COR-L47 (cell line): ENCODE results near the gene CTNNA3.

Experiments used
- DNase-seq: peaks from one replicate; lab custom pipeline; 2025; lab: John Stamatoyannopoulos, UW

Gene CTNNA3

GRCh38 chr10:66649626-66650025, 1046.4 kb downstream of the CTNNA3 start:
- DNase-seq: no peak

DNA sequence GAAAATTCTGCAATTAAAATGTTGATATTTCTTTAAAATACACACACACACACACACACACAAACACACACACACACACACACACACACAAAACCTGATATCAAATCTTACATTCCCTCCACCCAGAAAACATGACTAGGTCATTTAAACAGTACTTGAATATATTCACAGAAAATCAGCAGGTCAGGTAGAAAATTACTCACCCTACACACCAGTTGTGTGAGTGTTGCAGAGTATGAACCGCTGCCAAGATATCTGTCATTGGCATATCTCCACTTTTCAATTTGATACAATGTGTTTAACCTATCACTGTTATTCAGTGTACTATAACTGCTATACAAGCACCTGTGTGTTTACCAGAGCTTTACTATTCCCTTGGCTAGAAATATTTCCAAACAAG, 1053.8 kb downstream of the CTNNA3 start:
- DNase-seq: no peak

DNA sequence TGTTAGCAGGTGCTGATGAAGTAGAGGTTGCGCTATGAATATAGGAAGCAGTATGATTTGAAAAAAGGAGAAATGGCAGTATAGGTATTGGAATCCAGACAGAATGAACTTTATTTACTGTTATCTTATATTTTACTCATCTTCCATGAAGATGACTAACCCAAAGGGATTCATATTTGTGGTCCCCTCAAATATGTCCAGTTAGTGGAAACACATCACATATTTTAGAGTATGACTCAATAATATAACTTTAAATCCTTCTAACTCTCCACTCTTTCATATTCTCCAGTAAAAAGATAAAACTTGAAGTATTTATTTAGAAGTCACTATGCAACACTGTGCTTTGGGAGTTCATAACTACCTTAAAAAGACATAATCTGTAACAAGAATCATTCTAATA, 1056.6 kb downstream of the CTNNA3 start:
- DNase-seq: no peak

GRCh38 chr10:66637273-66638036, 1058.5 kb downstream of the CTNNA3 start:
- no peak for DNase-seq

DNA sequence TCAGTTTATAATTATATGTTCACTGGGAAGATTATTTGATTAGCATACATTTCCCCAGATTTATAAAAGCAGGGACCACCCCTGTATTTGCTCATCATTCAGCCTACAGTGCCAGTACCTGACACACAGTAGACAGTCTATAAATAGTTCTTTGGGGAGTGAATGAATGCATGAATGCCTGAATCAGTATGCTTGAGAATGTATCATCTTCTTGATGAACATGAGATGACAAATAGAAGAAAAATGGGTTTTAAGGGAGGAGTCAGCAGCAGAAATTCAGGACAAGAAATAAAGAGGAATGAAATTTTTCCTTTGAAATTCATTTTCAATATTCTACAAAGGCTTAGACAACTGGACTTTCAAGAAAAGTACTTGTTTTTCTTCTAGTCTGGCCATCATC, 1066.0 kb downstream of the CTNNA3 start:
- no peak for DNase-seq

- no peak for DNase-seq
These were observed 1068.8 kb downstream of the CTNNA3 start for GRCh38 chr10:66627156-66627555.

- peak; percentile 2 for DNase-seq
These were observed 1070.0 kb downstream of the CTNNA3 start for GRCh38 chr10:66625709-66626590.

DNA sequence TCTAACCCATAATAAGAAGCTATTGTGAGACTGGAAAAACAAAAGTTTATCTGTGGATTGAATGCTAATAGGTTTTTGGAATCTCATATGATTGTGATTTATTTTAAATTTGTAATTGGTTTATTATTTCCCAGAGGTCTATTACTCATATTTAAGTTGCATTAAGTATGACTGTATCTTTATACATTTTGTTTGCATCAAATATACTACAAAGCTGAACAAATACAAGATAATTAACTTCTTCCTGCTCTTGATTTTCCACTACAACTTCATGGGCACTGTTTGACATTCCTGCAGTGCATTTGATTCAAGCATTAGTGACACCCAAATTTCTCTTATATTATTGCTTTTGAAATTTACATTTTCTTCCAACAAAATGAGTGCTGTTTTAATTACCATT, 1073.9 kb downstream of the CTNNA3 start:
- DNase-seq: no peak

DNA sequence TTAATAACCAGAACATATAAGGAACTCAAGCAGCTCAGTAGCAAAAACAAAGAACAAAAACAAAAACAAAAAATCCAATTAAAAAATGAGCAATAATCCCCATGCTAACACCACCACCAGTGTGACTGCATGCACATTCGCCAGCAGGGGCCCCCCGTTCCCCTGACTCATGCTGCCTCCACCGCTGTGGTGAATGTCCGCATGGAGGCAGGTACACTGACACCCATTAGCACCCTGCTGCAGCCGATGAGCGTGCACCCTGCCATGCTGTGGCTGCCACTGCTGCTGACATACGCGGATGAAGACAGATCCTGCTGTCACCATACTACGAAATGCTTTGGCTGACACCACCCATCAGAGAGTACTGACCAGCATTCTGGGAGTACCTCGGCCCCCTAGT, 1091.8 kb downstream of the CTNNA3 start:
- no peak for DNase-seq

DNA sequence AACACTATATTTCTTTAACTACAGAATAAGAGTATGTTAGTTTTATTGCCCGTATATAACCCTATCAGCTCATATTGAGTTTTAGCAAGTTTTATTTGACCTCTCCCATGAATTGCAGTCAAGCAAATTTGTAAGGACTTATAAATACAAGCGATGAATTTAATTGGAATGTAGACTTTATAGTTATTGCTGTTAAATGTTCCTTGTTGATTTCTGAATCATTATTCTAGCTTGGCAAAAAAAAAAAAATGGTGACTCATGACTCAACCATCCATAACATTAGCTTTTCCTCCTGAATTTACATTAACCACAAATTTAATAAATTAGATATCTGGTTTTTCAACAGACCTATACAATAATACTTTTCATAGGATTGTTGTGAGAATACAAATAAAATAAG, 1104.1 kb downstream of the CTNNA3 start:
- DNase-seq: no peak

GRCh38 chr10:66587680-66588050, 1108.3 kb downstream of the CTNNA3 start:
- no peak for DNase-seq

DNA sequence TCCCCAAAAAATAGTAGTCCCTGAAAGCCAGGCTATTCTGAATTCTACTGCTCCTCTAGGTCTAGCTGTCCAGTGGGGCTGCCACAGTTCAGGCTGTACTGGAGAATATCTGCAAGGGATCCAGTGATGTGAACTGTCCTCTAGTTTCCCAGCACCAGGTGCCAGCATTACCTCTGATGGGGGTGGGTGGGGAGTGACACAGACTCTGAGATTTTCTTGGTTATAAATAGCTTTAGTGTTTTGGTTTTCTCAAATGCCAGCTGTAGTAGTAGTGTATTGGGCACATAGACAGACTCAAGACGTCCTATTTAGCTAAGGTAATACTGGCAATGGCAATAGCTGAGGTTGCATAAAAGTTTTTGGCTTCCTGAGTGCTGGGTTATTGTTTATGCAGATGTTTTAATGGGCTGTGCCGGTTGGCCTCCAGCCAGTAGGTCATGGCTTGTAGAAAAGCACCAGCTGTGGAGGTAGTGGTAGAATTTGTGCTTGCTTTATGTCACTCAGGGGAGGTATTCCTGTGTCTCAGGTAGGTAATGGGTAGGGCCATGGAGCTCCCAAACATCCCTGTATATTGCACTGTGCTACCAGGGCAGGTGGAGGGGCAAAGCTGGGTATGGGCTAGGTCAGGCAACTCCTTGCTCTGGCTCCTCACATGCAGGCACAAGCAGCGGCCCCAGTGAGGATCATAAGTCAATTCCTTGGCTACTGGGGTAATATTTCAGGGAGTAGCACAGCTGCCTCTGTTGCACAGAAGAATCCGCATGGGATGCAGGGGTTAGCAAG, 1108.9 kb downstream of the CTNNA3 start:
- DNase-seq: no peak

- no peak for DNase-seq
These were observed 1109.9 kb downstream of the CTNNA3 start for GRCh38 chr10:66586073-66586472.

GRCh38 chr10:66575251-66575855, 1120.6 kb downstream of the CTNNA3 start:
- no peak for DNase-seq

GRCh38 chr10:66572700-66573099, 1123.3 kb downstream of the CTNNA3 start:
- no peak for DNase-seq

- DNase-seq: no peak
These were observed 1130.0 kb downstream of the CTNNA3 start for GRCh38 chr10:66565999-66566398.

DNA sequence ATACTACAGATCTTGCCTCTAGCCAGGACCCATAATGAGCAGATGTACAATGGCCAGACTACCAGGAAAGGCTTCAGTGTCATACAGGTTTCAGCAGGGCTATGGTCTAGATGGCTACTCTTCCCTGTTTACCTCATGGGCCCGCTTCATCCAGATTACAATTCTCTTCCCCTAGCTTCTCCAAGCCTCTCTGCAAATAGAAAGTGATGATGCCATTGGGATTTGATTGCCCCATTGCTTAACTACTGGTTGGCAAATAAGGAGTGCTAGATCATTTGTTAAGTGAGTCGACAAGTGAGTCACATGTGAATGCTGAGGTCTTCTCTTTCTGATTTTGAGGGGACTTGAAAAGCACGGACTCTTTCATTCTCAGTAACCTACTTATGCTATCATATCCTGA, 1131.7 kb downstream of the CTNNA3 start:
- DNase-seq: no peak

GRCh38 chr10:66555061-66555460, 1140.9 kb downstream of the CTNNA3 start:
- DNase-seq: no peak

DNA sequence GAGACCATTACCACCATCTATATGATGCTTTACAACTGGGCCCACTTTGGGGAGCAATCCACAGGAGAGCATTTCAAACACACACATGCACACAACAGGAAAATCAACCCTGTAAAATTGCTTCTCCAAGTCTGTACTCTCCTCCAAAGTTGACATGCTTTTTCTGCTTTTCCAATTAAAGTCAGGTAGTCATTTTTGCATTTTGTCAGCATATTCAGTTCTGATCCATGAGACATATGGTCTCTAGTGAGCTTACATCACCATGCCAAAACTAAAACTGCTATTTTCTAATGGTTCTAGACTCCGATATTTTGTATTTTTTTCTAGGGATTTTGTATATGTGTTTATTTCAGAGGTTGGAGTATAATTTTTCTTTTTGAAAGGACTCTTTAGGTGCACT, 1143.7 kb downstream of the CTNNA3 start:
- DNase-seq: no peak

DNA sequence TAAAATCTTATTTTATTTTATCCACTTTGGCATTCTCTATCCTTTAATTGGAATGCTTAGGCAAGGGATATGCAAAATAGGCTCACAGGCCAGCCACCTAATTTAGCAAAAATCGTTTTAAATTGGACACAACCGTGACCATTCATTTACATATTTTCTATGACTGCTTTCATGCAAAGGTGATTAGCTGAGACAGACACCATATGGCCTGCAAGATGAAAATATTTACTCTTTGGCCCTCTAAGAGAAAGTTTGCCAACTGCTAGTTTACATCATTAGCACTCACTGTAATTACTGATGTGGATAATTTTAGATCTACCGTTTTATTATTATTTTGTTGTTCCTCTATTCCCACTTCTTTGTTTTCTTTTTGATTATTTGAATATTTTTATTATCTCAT, 1145.6 kb downstream of the CTNNA3 start:
- no peak for DNase-seq

GRCh38 chr10:66538908-66539307, 1157.1 kb downstream of the CTNNA3 start:
- DNase-seq: no peak

DNA sequence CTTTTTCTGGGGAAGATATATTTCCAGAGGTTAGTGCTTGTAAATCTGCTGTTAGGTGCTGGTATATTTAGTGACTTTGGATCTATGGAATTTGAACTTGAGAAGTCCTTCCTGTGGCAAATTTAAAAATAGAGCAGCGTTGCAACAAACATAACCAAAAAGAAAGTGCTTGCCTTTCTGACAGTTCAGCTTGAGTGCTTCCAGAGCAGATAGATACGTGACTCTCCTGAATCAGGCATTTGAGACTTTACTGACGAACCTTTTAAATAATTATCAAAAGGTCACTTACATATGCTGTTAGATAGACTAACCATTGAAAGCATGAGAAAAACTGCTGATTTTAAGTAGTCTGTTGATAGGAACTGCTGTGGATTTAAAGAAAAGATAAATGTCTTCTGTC, 1157.6 kb downstream of the CTNNA3 start:
- DNase-seq: no peak
